GM19468 (cell line): ENCODE results near the gene KLHDC4.

Experiments
- ATAC-seq: cut with Tn5 transposase; IDR thresholded peaks from one replicate; pipeline ENCODE4 v1.9.1; 2021; ENCODE audit warnings: mild to moderate bottlenecking, moderate library complexity, moderate number of reproducible peaks; ENCODE audit not compliant: unreplicated experiment; ENCODE audit errors: extremely low read depth

Gene KLHDC4

DNA sequence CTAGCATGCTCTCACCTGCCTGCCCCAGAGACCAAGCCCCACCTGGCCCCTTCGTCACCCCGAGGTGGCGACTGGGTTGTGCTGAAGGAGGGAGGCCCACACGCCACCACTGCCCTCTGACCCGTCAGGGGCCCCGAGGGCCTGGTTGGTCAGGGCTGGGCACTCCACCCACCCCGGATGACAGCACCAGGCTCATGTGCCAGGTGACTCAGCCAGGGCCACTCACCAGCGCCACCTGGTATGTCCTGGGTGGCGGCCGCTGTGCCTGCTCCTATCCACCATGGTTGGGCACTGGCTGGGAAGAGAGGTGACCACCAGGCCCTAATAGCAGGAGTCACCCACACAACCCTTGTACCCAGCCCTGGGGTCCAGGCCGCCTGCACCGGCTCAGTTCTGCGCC, 94.6 kb downstream of the KLHDC4 start:
- ATAC-seq = no peak

DNA sequence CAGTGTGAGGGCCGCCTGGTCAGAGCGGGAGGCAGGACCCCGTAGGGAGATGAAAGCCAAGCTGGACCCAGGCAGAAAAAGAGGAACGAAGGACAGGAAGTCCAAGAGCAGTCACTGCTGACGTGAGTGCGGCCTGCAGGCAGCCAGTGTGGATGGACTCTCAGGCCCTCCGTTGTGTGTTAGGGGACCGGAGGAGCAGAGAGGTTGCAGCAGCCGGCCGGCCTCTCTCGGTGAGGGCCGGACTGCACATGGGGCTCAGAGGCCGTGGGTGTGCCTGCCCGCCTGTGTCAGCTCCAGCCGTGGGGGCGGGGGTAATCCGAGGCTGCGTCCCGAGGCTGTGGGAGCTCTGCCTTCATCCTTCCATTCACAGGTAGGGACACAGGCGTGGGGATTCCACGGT, 96.1 kb downstream of the KLHDC4 start:
- no peak for ATAC-seq

DNA sequence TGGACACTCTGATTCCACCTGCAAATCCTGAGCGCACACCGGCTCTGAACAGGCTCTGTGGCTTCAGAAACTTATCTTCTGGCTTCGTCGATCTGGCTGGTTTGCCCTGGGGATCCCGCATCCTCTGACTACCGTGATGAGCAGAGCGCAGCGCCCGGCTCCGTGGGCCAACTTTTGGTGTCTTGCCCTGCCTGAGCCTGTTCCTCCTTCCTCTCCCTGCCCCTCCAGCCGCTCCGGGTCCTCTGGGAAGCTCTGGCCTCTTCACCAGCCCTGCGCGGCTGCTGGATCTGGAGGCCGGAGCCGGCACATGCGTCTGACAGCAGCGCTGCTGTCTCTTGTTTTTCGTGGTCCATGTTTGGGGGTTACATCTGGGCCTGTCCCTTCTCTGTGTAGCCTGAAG, 97.8 kb downstream of the KLHDC4 start:
- ATAC-seq = no peak

DNA sequence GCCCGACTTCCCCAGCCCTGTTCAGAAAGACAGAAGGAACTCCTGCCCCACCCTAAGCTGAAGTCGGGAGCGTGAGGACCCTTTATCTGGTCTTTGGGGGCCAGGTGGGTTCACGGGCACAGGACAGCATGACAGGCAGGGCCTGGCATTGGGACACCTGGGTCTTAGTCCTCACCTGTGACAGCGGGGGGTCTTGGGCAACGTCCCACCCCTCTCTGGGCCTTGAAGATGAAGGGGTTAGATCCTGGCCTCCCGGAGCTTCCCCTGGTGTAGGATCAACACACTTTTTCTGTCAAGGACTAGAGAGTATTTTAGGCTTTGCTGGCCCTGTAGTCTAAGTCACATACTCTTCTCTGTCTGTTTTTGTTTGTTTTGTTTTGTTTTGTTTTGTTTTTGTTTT, 98.3 kb downstream of the KLHDC4 start:
- no peak for ATAC-seq

- ATAC-seq = no peak
Measured at GRCh38 chr16:87666919-87667318, 98.9 kb downstream of the KLHDC4 start.

DNA sequence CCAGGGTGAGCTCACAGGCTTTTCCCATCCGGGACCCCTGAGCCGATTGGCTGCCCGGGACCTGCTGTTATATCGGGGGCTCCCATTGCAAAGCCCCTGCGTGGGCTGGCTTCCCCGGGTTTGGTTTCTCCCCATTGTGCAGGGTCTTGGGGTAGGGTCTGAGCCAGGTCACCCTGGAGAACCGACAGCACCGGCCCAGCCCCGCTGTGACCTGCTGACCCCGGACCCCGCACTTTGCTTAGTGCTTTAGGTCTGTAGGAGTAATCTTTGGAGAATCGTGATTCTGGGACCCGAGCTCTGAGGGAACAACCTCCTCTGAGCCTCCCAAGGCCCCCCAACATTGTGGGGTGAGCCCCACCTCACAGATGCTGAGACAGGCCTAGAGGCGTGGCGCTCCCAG, 100.6 kb downstream of the KLHDC4 start:
- no peak for ATAC-seq

DNA sequence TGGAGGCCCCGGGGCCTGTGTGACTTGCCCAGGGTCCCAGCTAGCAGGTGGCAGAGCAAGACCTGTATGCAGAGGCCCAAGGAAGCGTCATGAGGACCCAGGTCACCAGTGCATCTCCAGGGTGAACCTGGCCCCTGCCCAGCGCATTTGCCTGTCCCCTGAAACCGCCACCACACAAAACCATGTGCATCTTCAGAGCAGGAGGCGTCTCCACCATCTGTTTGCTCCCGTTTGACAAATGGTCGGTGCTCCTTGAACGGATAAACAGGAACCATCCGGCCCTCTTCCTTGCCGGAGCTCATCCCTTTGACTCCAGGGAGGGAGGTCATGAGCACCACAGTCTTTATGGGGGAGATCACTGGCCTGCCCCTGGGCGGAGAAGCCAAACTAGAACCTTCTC, 101.0 kb downstream of the KLHDC4 start:
- no peak for ATAC-seq

GRCh38 chr16:87662254-87663204, 103.3 kb downstream of the KLHDC4 start:
- no peak for ATAC-seq

DNA sequence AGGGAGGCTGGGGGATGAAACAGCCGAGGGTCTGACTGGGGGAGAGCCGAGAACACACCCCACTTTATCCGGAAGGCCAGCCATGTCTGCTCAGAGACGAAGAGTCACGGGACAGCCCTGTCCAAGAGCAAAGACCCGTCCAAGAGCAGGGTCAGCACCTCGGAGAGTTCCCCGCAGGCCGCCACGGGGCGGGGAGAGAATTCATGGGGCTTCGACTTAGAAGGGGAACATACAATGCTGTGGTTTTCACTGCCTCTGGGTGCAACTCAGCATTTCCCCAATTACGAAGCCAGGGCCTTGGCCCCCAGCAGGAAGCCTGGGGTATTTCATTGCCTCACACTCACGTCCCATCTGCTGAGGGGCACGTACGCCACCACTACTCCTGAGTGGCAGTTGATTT, 104.2 kb downstream of the KLHDC4 start:
- ATAC-seq = no peak

- ATAC-seq = no peak
Measured at GRCh38 chr16:87658564-87659225, 107.1 kb downstream of the KLHDC4 start.
